Natural killer cell (primary cell): ENCODE results near the gene PIP5K1B. TPM values are rescaled to one million over a fixed set of nuclear protein-coding genes. Genes with fewer than 3 reads are reported as not detected.

ENCODE experiments used
- ATAC-seq, 3 donors: fragments of 150-1000 bp in 2 of 3; fragments of 200-7000 bp in 1 of 3; cut with Tn5 transposase; 1 replicate in 1 of 3; 2 replicates in 2 of 3; pipeline ENCODE4 v1.10.0; 2021; ENCODE audit warnings: mild to moderate bottlenecking in 2 of 3, moderate library complexity in 2 of 3
- DNase-seq, 2 donors: peaks; one replicate each; pipeline versions ENCODE4 v3.0.0 to v3.0.0-alpha.2; 2013 to 2021; ENCODE audit warnings: mixed read lengths in 1 of 2
- H3K27ac ChIP-seq: one replicate; pipeline ENCODE4 v1.5.1; 2013; ENCODE audit warnings: mild to moderate bottlenecking, low read length
- H3K27me3 ChIP-seq: one replicate; pipeline ENCODE4 v1.6.1; 2013; ENCODE audit warnings: low read length; ENCODE audit not compliant: control insufficient read depth, insufficient read depth
- H3K36me3 ChIP-seq: one replicate; pipeline ENCODE4 v1.6.1; 2013; ENCODE audit warnings: low read length; ENCODE audit not compliant: control insufficient read depth, insufficient read depth
- H3K4me1 ChIP-seq: one replicate; pipeline ENCODE4 v1.6.1; 2013; ENCODE audit warnings: low read length; ENCODE audit not compliant: control insufficient read depth, insufficient read depth
- H3K4me3 ChIP-seq: one replicate; pipeline ENCODE4 v1.5.1; 2013; ENCODE audit warnings: low read length
- H3K9me3 ChIP-seq: one replicate; pipeline ENCODE4 v1.6.1; 2013; ENCODE audit warnings: low read length; ENCODE audit not compliant: control insufficient read depth, insufficient read depth
- H3K27ac Mint-ChIP-seq, 2 donors: one replicate each; pipeline ENCODE4 v1.8.0; 2022; ENCODE audit warnings: mild to moderate bottlenecking in 2 of 2, mixed read lengths in 2 of 2, moderate library complexity in 1 of 2
- H3K27me3 Mint-ChIP-seq, 2 donors: one replicate each; pipeline ENCODE4 v1.8.0; 2022; ENCODE audit warnings: low read depth in 2 of 2, mixed read lengths in 2 of 2
- H3K36me3 Mint-ChIP-seq: one replicate; pipeline ENCODE4 v1.8.0; 2022; ENCODE audit warnings: mixed read lengths
- H3K4me1 Mint-ChIP-seq, 2 donors: one replicate each; pipeline ENCODE4 v1.8.0; 2022; ENCODE audit warnings: mixed read lengths in 2 of 2
- H3K4me3 Mint-ChIP-seq: one replicate; pipeline ENCODE4 v1.8.0; 2022; ENCODE audit warnings: mild to moderate bottlenecking, moderate library complexity, mixed read lengths
- H3K9me3 Mint-ChIP-seq, 2 donors: one replicate each; pipeline ENCODE4 v1.8.0; 2022; ENCODE audit warnings: mixed read lengths in 2 of 2
- CTCF ChIP-seq: fragments of 200-600 bp; IDR thresholded peaks from one replicate; pipeline ENCODE4 v1.8.0; 2022; ENCODE audit warnings: antibody characterized with exemption
- WGBS: methylation state at CpG from one replicate; pipeline ENCODE4 v1.1.7; 2013; ENCODE audit warnings: missing lambda C conversion rate; ENCODE audit not compliant: insufficient coverage; 5-methylcytosine and 5-hydroxymethylcytosine counted together
- intact Hi-C: fragments of 100-400 bp; cut with micrococcal nuclease; formaldehyde crosslinking; loops from one replicate; pipeline ENCODE4 v1.14.2; 2022
- total RNA-seq, 4 donors: library from RNA; stranded (reverse); fragments of 120-200 nt in 1 of 4; gene quantifications; one replicate each; pipeline versions ENCODE4 v1.2.3 to v1.2.4, GENCODE V29; 2013 to 2022

PIP5K1B gene
- total RNA-seq, 3 donors from 2014 or later (not counting 1 experiment from before 2014, with no cell fraction given): 0.73 to 3.4 (median 1.3) TPM

- no peak for ATAC-seq
- Mint-ChIP-seq H3K27me3 (peaks cover 13 to 25% of the 10 kb centered on the region in 2 donors), H3K36me3 (no peaks in the 10 kb centered on the region), H3K27ac (no peak overlapping the region), H3K4me1 (no peaks in the 10 kb centered on the region), H3K4me3 (no peak overlapping the region), H3K9me3 (no peaks in the 10 kb centered on the region)
- no peak for TF ChIP-seq CTCF
- no peak overlapping the region for H3K4me3 ChIP-seq
- no peaks in the 10 kb centered on the region for H3K9me3 ChIP-seq
- DNase-seq: no peak
- no peaks in the 10 kb centered on the region for H3K27me3 ChIP-seq
- no peaks in the 10 kb centered on the region for H3K4me1 ChIP-seq
- H3K36me3 ChIP-seq: no peaks in the 10 kb centered on the region
- no CpG with 5 or more reads among the region's 2 CpGs for WGBS
- intact Hi-C loops: no loop called here
- no peak overlapping the region for H3K27ac ChIP-seq
Measured at GRCh38 chr9:68717552-68718443, 12.8 kb downstream of the PIP5K1B start.

- Mint-ChIP-seq H3K27ac (no peak overlapping the region), H3K27me3 (peaks cover 12 to 16% of the 10 kb centered on the region in 2 donors), H3K4me1 (no peaks in the 10 kb centered on the region), H3K9me3 (no peaks in the 10 kb centered on the region), H3K36me3 (no peaks in the 10 kb centered on the region), H3K4me3 (no peak overlapping the region)
- DNase-seq (no peak), ATAC-seq (no peak)
- Histone ChIP-seq H3K36me3 (no peaks in the 10 kb centered on the region), H3K27ac (no peak overlapping the region), H3K4me1 (no peaks in the 10 kb centered on the region), H3K27me3 (no peaks in the 10 kb centered on the region), H3K9me3 (no peaks in the 10 kb centered on the region), H3K4me3 (no peak overlapping the region)
- 56% methylated on average over 2 of the region's 2 CpGs for WGBS
- no peak for TF ChIP-seq CTCF
- intact Hi-C loops: no loop called here
Measured at GRCh38 chr9:68719847-68720246, 14.8 kb downstream of the PIP5K1B start.

GRCh38 chr9:68720656-68721313 is 15.7 kb downstream of the PIP5K1B start:
- DNase-seq (no peak), ATAC-seq (no peak)
- no peaks in the 10 kb centered on the region for H3K9me3 ChIP-seq
- no peaks in the 10 kb centered on the region for H3K36me3 ChIP-seq
- no peaks in the 10 kb centered on the region for H3K27me3 ChIP-seq
- H3K9me3 Mint-ChIP-seq: no peaks in the 10 kb centered on the region
- H3K4me1 ChIP-seq: no peaks in the 10 kb centered on the region
- no peak overlapping the region for H3K4me3 ChIP-seq
- no peak overlapping the region for H3K27ac ChIP-seq
- H3K4me1 Mint-ChIP-seq: no peaks in the 10 kb centered on the region
- no peak overlapping the region for H3K27ac Mint-ChIP-seq
- no peaks in the 10 kb centered on the region for H3K36me3 Mint-ChIP-seq
- 80% methylated on average over 7 of the region's 7 CpGs for WGBS
- peaks cover 6 to 7% of the 10 kb centered on the region in 2 donors for H3K27me3 Mint-ChIP-seq
- no peak overlapping the region for H3K4me3 Mint-ChIP-seq
- intact Hi-C loops: no loop called here
- TF ChIP-seq CTCF: no peak
